Muscle of arm (tissue), 12 donors: Measurements from ENCODE around the gene HS1BP3. TPM values are rescaled to one million over a fixed set of nuclear protein-coding genes. Genes with fewer than 3 reads are reported as not detected.
A peak's percentile ranks its signal among the peaks of the same experiment; 100 is the strongest.

Experiments
- DNase-seq: peaks from one replicate; pipeline ENCODE4 v3.0.0-alpha.2; 2013
- polyA plus RNA-seq, 12 donors: library from polyadenylated mRNA; unstranded; fragments of 120-200 nt; gene quantifications; one replicate each; pipeline ENCODE4 v1.2.1, GENCODE V29; 2013; ENCODE audit not compliant: insufficient read length in 12 of 12

Gene HS1BP3
- polyA plus RNA-seq, 12 donors = 6.0 to 20.7 (median 8.5) TPM; not detected in 1

- DNase-seq = no peak
These were observed 14.5 kb upstream of the HS1BP3 start for GRCh38 chr2:20665243-20666004.

- no peak for DNase-seq
These were observed 13.7 kb upstream of the HS1BP3 start for GRCh38 chr2:20664431-20665242.

- no peak for DNase-seq
These were observed 13.1 kb upstream of the HS1BP3 start for GRCh38 chr2:20664071-20664390.

GRCh38 chr2:20663196-20664070 is 12.5 kb upstream of the HS1BP3 start:
- DNase-seq = no peak

- DNase-seq = no peak
These were observed 11.5 kb upstream of the HS1BP3 start for GRCh38 chr2:20662308-20662937.

- DNase-seq = peak; percentile 84
These were observed 10.8 kb upstream of the HS1BP3 start for GRCh38 chr2:20661421-20662307.

GRCh38 chr2:20660506-20661420 is 9.9 kb upstream of the HS1BP3 start:
- DNase-seq = no peak

- no peak for DNase-seq
These were observed 6.8 kb upstream of the HS1BP3 start for GRCh38 chr2:20657522-20658235.

GRCh38 chr2:20656561-20656960 is 5.7 kb upstream of the HS1BP3 start:
- no peak for DNase-seq

- DNase-seq = no peak
These were observed 3.6 kb upstream of the HS1BP3 start for GRCh38 chr2:20654535-20654813.

GRCh38 chr2:20653695-20654534 is 3.0 kb upstream of the HS1BP3 start:
- no peak for DNase-seq

- no peak for DNase-seq
These were observed 2.0 kb upstream of the HS1BP3 start for GRCh38 chr2:20652673-20653575.

- no peak for DNase-seq
These were observed 1.2 kb upstream of the HS1BP3 start for GRCh38 chr2:20652141-20652540.

- DNase-seq = no peak
These were observed 817 bp upstream of the HS1BP3 start for GRCh38 chr2:20651731-20652099.

- DNase-seq = no peak
These were observed 463 bp downstream of the HS1BP3 start for GRCh38 chr2:20650393-20650876.

GRCh38 chr2:20649976-20650375 is 922 bp downstream of the HS1BP3 start:
- DNase-seq = no peak

- no peak for DNase-seq
These were observed 1.3 kb downstream of the HS1BP3 start for GRCh38 chr2:20649576-20649975.
